MM.1S (cell line): ENCODE measurements around the gene MORF4L2.

Experiments
- CTCF ChIP-seq: fragments of 300-600 bp; sonication (generic); IDR thresholded peaks from 2 replicates; pipeline ENCODE4 v1.5.1; 2016; ENCODE audit warnings: antibody characterized with exemption, low read length, mixed read lengths
- EZH2 ChIP-seq: fragments of 300-600 bp; sonication (generic); optimal IDR thresholded peaks from 2 replicates; pipeline ENCODE3; 2017; ENCODE audit warnings: low read depth, mild to moderate bottlenecking, antibody characterized with exemption, low read length, mixed read lengths
- EZH2phosphoT487 ChIP-seq: fragments of 300-600 bp; sonication (generic); IDR thresholded peaks from 2 replicates; pipeline ENCODE4 v1.6.1; 2018; ENCODE audit warnings: antibody characterized with exemption, low read length

GRCh38 chrX:103678199-103678993, 8.1 kb downstream of the MORF4L2 start:
- TF ChIP-seq CTCF (no peak), EZH2 (no peak), EZH2phosphoT487 (no peak)
